GM21515 (cell line): ENCODE data around the gene TMC2.
"Not testable (repeated sequence)": the region's sequence is repeated elsewhere in the genome, so short reads cannot be mapped to it uniquely, and the experiment has no call there.

Experiments used
- ATAC-seq: cut with Tn5 transposase; IDR thresholded peaks from one replicate; pipeline ENCODE4 v1.9.1; 2021; ENCODE audit not compliant: unreplicated experiment

TMC2 gene, protein sequence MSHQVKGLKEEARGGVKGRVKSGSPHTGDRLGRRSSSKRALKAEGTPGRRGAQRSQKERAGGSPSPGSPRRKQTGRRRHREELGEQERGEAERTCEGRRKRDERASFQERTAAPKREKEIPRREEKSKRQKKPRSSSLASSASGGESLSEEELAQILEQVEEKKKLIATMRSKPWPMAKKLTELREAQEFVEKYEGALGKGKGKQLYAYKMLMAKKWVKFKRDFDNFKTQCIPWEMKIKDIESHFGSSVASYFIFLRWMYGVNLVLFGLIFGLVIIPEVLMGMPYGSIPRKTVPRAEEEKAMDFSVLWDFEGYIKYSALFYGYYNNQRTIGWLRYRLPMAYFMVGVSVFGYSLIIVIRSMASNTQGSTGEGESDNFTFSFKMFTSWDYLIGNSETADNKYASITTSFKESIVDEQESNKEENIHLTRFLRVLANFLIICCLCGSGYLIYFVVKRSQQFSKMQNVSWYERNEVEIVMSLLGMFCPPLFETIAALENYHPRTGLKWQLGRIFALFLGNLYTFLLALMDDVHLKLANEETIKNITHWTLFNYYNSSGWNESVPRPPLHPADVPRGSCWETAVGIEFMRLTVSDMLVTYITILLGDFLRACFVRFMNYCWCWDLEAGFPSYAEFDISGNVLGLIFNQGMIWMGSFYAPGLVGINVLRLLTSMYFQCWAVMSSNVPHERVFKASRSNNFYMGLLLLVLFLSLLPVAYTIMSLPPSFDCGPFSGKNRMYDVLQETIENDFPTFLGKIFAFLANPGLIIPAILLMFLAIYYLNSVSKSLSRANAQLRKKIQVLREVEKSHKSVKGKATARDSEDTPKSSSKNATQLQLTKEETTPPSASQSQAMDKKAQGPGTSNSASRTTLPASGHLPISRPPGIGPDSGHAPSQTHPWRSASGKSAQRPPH

DNA sequence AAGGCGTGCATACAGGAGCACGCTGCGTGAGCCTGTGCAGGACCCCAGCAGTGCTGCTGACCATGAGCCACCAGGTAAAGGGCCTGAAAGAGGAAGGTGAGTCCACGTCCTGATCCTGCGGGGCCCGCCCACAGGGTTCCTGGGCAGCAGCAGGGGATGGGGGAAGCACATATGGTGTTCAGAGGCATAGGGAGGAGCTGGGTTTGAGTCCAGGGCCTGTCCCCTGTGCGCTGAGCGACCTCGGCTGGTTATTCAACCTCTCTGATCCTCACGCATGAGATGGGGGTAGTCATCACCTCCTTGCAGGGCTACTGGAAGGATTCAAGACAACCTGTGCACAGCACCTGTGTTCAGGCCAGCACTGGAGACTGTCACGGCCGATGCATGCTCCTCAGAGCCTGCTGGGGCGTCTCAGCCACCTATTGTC, at the start of gene TMC2:
TMC2 (plus strand) TSS at position 14 of the 427 bp plus-strand sequence; CDS start at position 63, 49 bp downstream.
- ATAC-seq, result no peak

DNA sequence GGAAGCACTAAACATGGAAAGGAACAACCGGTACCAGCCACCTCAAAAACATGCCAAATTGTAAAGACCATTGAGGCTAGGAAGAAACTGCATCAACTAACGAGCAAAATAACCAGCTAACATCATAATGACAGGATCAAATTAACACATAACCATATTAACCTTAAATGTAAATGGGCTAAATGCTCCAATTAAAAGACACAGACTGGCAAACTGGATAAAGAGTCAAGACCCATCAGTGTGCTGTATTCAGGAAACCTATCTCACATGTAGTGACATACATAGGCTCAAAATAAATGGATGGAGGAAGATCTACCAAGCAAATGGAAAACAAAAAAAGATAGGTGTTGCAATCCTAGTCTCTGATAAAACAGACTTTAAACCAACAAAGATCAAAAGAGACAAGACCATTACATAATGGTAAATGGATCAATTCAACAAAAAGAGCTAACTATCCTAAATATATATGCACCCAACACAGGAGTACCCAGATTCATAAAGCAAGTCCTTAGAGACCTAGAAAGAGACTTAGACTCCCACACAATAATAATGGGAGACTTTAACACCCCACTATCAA, 33.5 kb upstream of the TMC2 start:
- ATAC-seq, result not testable (repeated sequence)

DNA sequence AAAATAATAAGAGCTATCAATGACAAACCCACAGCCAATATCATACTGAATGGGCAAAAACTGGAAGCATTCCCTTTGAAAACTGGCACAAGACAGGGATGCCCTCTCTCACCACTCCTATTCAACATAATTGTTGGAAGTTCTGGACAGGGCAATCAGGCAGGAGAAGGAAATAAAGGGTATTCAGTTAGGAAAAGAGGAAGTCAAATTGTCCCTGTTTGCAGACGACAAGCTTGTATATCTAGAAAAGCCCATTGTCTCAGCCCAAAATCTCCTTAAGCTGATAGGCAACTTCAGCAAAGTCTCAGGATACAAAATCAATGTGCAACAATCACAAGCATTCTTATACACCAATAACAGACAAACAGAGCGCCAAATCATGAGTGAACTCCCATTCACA, 31.6 kb upstream of the TMC2 start:
- ATAC-seq, result not testable (repeated sequence)

DNA sequence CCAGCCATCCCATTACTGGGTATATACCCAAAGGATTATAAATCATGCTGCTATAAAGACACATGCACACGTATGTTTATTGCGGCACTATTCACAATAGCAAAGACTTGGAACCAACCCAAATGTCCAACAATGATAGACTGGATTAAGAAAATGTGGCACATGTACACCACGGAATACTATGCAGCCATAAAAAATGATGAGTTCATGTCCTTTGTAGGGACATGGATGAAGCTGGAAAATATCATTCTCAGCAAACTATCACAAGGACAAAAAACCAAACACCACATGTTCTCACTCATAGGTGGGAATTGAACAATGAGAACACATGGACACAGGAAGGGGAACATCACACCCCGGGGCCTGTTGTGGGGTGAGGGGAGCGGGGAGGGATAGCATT, 29.9 kb upstream of the TMC2 start:
- not testable (repeated sequence) for ATAC-seq

DNA sequence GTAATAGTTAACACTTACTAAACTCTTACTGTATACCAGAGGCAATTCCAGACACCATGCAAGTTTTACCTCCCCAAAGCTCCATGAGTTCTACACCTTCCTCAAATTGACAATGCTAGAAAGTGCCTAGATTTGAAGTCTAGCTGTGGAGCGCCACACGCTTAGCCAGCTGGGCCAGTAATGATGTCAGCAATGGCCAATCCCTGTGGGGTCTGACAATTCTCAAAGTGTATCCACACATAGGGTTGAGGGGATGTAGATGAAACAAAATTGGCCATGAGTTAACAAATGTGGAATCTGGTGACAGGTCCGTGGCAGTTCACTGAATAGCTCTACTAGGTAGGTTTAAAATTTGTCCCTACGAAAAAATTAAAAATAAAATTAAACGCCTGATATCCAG, 28.9 kb upstream of the TMC2 start:
- no peak for ATAC-seq

DNA sequence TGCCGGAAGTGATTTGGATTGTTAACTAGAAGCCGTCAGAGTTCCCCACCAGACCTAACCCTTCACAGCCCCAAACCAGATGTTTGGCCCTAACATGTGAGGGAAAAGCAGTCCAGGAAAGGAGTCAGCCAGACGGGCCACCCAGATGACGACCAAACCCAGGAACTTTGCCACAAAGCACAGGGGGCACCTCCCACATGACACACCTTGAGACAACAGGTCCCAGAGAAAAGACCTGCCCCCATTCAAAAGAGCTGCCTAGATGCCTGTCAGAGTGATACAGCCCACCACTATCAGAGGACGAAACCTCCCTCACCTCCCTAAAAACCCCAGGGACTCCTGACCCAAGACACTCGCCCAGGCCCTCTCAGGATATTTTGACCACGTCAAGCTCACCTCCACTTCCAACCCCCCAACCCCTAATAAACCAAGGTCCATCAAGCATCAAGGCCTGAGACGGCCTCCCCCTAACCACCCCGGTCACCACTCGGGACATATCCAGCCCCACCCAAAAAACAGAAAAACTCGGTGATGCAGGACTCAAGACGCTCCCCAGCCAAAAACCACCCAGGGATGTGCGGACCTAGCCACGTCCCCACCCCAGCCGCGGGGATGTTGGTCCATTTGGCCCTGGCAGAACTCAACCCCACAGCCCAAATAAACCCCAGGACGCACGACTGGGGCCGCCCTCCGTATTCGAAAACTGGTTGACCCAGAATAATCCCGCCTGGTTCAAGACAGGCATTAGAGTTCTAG, 28.3 kb upstream of the TMC2 start:
- peak; percentile 13 for ATAC-seq

DNA sequence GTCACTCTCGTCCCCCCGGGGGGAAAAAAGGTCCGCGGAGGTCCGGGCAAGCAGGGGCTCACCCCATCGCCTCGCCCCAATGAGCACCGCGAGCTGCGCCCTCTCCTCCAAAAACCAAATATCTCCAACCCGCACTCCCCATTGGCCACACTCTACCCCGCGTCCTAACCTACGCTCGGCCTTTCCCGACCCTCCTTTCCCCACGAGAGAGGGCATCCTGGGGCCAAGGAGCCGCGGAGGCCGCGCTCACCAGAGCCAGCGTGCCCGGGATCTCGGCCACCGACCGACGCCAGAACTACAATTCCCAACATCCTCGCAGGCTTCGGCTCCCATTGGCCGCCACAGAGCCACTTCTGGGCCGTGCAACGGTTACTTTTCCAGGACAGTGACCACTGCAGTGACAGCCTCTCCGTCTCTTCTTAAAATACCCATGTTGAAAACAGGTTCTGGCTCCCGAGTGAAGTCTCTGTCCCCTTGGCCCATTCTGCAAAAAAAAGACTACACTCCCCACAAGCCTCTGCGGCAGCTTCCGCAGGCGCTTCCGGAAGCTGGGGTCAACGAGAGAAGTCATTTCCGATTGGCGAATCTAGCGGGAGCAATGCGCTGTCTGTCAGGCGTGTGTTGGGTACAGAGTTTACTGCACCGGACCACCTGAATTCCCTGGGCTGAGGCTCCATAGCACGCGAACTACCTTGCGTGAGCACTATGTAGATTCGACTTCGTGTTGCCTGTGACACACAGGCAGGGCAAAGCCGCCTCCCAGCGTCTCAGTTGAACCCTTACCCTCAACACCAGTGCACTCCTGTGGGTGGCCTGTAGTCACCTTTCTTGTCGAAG, 27.5 kb upstream of the TMC2 start, which contains the start of gene ZNF343:
ZNF343 (minus strand) TSS at position 285 of the 837 bp plus-strand sequence. CDS start 15,020 bp downstream, outside the sequence.
- peak; percentile 92 for ATAC-seq

DNA sequence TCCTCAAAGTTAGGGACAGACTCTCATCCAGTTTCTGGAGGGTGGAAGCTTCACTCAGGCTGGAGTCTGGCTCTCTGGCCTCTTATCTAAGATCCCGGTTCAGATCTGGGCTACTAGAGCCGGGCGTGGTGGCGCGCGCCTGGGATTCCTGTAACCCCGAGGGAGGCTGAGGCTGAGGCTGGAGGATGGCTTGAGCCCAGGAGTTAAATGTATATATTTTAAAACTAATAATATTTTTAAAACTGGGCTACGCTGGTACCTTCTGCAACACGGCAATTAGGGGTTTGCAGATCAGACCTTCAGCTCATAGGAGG, 26.9 kb upstream of the TMC2 start:
- ATAC-seq, result no peak

DNA sequence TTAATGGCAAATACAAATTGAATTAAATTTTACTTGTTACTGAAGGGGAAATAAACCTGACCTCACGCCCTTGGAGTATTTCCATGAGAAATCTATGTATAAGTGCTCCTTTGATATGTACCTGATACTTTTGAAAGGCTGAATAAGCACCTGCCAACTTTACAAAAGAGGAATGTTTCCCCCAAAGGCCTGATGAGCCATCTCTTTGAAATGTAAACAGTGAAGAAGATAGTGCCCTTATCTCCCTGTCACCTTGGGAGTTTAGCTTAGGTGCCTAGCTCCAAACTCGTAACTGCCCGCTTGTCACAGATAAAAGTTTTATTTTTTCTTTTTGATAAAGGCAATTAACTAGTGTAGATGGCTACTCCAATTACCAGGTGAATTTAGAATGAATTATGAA, 26.6 kb upstream of the TMC2 start:
- no peak for ATAC-seq

DNA sequence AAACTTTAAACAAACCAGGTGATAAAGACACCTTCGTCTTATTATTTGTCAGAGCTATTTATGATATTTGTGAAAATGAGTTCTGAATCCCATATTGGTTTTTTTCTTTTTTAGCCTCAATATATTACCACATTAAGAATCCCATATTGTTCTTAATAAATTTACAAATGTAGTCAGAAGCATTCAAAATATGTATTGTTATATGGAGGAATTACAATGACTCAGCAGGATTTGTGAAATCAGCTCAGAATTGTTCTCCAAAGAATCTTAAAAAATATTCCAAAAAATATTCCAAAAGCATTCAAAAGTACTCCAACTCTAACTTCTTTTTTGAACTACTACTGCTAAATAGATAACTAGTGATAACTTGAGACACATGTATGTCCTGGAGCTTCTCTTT, 21.2 kb upstream of the TMC2 start:
- no peak for ATAC-seq

DNA sequence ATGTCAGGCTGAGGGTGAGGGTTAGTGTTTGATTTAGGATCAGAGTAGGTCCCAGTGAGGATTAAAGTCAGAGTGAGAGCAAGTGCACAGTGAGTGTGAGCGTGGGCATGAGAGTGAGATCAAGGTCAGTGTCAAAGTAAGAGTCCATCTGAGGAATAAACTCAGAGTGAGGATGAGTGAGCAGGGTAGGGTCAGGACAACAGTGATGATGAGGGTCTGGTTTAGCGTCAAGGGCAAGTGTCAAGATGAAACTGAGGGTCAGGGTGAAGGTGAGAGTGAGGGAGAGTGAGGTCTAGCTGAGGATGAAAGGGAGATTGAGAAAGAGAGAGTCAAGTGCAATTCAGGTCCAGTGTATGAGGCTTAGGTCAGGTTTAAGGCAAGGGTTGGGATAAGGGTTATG, 20.0 kb upstream of the TMC2 start:
- no peak for ATAC-seq

DNA sequence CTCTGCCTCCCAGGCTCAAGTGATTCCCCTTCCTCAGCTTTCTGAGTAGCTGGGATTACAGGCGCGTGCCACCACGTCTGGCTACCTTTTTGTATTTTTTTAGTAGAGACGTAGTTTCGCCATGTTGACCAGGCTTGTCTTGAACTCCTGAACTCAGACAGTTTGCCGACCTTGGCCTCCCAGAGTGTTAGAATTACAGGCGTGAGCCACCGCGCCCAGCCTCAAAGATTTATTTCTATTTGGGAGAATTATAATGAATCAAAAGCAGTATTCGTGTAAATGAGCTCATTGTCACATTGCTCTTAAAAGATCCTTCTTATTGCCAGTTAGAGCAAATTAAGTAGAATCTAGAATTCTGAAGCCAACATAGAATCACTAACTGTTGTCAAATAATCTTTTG, 18.3 kb upstream of the TMC2 start:
- ATAC-seq, result no peak

DNA sequence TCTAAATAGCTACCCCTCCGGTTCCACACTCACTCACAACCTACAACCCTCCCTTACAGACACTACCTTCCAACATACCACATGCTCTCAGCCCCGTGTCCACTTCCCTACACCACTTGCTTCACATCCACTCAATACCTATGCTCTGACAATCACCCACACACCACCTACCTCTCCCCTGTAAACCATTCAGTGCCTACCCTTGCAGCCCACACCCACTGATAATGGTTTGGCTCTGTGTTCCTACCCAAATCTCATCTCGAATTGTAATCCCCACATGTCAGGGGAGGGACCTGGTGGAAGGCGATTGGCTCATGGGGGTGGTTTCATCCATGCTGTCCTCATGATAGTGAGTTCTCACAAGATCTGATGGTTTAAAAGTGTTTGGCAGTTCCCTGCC, 17.8 kb upstream of the TMC2 start:
- no peak for ATAC-seq

DNA sequence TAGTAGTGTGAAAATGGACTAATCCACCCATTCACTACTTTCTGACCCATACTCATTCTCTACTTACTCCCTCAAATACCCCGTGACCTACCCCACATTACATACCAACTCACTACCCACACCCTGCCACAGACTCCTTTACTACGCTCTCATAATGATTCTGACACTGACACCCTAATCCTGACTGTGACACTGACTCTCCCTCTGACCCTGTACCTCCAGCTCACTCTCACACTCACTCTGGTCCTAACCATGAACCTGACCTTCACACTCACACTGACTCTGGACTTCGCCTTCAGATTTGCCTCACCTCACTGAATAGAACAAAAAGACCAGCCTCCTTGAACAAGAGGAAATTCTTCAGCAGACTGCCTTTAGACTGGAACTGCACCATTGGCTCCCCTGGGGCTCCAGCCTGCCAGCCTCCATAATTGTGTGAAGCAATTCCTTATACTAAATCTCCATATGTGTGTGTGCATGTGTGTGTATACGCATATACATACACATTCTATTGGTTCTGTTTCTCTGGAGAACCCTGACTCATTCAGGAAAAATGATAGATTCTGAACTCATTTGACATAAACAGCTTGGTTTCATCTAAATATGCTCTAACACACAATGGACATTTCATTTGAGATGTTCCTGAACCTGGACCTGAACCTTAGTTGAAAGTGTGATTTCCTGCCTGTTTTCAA, 17.1 kb upstream of the TMC2 start:
- no peak for ATAC-seq

DNA sequence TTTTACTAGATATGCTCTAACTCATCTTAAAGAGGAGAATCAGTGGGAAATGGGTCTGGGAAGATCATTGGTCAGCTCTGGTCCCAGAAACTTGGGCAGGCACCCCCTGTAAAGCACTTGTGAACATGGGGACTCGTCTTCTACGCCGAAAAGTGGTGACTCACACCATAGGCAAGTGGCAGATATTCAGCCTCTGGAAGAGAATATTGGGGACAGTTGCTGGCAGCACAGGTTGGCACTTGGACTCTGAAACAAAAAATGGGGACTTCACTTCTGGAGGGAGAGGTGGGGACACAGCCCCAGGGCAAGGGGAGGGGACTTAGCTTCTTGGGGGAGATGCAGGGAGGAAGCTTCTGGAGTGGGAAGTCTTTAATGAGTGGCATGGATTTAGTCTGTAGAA, 15.8 kb upstream of the TMC2 start:
- no peak for ATAC-seq

DNA sequence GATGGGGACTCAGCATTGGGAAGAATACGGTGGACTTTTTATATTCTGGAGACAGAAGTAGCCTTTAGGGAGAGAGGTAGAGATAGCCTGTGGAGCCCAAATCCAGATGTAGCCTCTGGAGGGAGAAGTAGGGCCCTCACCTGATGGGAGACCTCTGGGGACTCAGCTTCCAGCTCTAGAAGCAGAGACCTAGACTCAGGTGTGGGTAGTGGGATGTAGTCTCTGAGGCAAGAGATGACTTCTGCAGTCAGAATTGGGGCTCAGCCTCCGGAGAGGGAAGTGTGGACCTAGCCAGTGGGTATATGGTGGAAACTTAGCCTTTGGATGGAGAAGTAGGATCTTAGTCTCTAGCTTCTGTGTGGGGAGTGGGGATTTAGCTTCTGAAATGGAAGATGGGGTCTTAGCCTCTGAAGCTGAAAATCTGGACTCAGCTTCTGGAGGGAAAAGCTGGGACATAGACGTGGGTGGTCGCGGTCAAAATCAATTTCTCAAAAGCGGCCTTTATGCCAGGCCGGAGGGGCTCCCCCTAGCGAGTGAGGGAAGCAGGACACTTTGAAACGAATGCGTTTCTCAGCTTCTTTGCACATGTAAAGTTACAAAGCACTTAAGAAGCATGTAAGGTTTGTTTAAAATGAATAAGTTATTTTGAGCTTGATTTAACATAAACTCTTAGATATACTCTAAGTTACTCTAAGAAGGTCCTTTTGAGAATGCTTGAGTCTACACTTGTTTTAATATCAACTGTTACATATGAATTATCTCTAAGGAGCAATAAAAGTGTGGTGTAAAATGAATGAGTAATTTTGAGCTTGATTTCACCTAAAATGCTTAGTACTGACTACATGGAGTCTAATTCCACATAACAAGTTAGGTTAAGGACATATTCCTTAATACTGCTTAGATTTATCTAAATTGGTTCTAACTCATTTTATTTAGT, 14.7 kb upstream of the TMC2 start:
- ATAC-seq, result no peak

DNA sequence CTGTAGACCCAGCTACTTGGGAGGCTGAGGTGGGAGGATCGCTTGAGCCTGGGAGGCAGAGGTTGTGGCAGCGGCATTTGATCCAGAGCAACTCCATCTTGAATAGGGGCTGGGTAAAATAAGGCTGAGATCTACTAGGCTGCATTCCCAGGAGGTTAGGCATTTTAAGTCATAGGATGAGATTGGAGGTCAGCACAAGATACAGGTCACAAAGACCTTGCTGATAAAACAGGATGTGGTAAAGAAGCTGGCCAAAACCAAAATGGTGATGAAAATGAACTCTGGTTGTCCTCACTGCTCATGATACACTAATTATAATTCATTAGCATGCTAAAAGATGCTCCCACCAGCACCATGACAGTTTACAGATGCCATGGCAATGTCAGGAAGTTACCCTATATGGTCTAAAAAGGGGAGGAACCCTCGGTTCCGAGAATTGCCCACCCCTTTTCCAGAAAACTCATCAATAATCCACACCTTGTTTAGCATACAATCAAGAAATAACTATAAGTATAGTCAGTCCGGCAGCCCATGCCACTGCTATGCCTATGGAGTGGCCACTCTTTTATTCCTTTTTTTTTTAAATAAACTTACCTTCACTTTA, 13.4 kb upstream of the TMC2 start:
- ATAC-seq, result not testable (repeated sequence)
